Hematopoietic multipotent progenitor cell treated with erythropoietin and hydrocortisone succinate and interleukin-3 and kit ligand, for 8 days (in vitro differentiated cells): ENCODE measurements around the gene NOL3.

Source experiments
- DNase-seq: peaks from one replicate; pipeline ENCODE4 v3.0.0-alpha.2; 2015

NOL3 gene

DNA sequence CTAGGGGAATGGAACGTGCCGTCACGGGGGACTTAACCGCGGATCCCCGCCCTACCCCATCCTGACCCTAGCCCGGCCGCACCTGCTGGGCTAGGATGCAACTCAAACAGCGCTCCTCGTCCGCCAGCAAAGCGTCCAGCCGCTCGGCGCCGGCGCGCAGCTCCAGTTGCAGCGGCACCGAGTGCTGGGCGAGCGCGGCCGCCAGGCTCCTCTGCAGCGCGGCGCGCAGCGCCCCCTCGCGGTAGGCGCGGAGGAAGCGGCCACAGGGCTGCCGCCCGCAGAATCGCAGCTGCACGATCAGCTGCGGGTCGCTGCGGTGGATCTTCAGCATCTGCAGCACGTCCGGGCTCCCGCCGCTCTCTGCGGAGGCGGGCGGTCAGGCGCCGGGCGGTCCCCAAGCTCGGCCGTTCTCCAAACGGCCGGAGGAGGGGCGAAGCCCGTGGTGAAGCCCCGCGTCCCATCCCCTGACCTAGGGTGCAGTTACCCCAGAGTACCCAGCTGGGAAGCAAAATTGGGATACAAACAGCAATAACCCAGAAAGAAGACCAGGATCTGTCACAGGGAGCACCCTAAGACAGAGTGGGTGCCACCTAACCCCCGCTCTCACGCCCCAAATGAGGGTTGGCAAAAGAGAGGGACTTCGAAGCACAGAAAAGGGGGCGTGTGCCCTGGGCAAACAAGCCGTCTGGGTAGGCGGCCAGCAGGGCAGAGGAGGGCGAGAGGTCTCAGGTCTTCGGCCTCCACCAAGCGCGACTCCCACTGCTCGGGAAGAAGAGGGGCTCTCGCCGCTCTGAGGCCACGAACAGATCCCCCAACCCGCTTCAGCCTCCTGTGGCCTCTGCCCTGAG lies 14.8 kb upstream of the NOL3 start:
- peak; percentile 60 for DNase-seq

DNA sequence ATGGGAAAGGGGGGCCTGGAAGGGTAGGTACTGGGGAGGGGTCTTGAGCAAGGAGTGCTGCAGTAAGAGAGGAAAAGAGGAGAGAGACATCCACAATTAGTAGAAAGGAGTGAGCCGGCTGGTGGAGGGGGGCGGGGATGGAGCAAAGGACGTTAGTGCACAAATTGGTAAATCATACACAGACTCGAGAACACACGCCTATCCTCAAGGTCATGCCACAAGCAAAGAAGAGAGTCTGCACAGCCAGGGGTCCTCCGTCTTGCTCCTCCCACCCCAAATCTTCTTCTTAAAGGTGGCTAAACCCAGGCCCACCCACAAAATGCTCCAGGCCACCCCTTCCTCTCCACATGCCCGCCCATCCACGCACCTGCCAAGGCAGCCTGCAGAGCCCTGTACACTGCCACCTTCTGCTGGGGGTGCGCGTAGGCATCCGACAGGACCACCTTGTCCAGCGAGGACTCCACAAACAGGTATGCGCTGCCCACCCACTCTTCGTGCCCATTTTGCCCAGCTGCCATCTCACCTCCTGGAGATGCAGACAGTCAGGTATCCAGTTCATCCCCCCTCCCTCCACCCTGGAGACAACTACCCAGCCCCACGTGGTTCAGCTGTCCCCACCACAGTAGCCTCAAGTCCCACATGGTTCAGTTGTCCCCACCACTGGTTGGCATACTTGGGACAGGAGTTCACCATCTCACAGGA lies 14.0 kb upstream of the NOL3 start:
- DNase-seq = no peak

DNA sequence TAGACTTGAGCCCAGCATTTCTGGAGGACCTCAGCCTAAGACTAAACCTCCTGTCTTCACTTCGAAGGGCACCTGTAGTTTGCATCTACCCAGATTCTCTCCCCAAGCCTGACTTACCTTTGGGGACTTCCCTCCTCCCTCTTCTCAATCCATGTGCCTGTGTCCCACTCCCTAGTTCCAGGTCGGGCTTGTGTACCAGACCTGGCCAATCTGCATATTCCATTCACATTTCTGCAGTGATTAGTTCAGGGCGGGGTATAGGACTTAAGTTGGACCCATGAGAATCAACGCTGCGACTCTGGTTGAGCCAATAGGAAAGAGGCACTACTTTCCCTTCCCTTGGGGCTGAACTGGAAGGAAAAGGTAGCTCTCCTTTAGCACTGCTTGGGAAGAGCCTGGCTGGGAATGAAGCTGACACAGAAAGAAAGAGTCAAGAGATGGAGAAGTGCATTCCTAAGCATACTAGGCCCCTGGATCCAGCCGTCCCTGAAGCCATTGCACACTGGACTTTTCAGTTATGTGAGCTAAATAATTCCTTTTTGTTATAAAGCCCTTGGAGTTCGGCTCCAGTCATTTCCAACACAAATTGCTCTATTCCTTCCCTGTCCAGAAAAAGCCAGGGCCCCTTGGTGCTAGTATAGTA lies 13.1 kb upstream of the NOL3 start:
- DNase-seq = no peak

DNA sequence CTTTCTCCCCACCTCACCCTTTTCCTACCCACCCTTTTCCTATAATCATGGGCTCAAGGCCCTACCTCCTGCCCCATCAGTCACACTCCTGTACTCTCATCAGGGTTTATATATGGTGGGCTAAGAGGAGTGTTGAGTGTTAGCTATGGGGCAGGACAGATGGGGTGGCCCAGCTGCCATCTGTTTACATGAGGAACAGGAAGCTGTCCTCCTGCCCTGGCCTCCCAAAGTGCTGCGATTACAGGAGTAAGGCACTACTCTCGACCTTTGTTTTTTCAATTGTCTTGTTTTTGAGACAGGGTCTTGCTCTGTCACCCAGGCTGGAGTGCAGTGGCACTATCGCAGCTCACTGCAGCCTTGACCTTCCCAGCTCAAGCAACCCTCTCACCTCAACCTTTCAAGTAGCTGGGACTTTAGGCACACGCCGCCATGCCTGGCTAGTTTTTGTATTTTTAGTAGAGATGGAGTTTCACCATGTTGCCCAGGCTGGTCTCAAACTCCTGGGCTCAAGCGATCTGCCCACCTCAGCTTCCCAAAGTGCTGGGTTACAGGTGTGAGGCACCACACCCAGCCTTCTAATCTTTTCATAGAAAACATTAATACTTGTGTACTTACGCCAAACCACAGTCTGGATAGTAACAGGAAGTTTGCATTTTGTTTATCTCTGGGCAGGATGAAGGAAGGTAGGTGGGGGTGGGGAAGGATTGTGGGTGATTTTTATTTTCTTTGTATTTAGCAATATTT lies 12.3 kb upstream of the NOL3 start:
- no peak for DNase-seq

DNA sequence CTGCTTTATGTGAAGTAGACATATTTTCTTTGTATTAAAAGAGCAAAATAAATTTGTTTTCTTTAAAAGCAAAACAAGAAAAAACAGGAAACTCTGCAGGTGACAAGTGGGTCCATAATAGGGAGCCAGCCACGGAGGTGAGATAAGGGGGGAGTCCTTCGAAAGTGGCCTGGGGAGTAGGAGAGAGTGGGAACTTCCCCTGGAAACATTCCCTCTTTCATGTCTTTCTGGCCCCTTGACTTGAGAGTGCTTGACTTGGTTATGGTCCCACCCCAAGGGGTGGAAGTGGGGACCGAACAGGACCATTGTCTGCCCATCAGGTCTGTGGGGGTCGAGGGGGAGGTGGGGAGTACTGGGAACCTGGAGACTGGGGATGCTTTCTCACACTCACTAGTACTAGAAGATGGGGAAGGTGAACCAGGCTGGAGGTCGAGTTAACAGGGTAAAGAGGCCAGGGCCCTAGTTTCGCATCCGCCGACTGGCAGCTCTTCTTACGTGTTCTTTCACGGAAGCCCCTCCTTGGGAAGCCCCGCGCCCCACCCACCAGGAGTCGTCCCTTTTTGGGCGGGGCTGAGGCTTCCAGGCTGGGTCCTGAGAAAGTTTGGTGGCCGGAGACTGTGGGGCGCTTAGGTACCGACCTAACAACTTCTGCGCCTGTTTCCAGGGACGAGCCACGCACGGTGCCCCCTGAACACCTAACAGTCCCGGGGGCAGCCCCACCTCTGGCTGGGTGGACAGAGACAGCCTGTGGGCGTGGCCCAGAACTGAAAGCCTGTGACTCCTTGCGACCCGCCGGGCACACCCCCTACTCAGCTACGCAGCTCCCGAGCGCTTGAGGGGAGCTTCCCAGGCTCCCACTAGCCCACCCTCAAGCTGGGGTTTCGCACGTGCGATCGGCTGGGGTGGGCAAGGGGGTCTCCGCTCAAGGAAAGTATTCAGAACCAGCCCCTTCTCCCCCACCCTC lies 11.4 kb upstream of the NOL3 start:
- DNase-seq = peak; percentile 36

DNA sequence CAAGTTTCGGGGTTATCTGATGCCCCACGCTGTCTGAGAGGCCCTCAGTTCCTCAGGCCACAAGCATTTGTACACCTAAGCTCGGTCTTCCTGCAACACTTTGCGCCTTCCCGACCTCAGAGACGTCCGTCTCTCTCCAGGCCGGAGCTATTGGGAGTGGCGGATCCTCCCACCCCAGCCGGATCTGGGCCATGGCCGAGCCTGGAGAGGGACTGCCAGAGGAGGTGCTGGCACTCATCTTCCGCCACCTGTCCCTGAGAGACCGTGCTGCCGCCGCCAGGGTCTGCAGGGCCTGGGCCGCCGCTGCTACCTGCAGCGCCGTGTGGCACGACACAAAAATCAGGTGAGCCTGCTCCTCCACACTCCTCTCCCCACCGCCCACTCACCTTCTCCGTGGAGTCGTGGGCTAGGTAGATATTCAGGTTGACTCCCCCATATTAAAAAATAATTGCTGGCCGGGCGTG lies 8.7 kb upstream of the NOL3 start:
- DNase-seq = no peak

DNA sequence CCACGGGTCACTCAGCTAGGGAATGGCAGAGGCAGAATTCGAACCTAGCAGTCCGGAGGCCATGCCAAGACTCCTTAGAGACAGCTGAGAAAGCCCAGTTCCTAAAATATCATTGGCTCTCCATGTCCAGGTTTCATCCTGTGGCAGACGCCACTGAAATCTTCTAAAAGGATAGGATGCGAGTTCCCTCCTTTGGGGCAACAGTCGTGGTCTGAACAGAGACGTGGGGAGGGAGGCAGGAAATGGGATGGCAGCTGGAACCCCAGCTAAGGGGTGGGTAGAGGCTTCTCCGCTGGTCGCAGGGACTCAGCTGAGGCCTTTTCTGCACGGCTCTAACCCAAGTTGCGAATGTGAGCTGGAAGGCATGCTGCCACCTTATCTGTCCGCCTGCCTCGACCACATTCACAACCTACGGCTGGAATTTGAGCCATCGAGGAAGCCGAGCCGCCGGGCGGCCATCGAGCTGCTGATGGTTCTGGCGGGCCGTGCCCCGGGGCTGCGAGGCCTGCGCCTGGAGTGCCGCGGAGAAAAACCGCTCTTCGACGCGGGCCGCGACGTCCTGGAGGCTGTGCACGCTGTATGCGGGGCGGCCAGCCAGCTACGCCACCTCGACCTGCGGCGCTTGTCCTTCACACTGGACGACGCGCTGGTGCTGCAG lies 7.7 kb upstream of the NOL3 start:
- peak; percentile 41 for DNase-seq

DNA sequence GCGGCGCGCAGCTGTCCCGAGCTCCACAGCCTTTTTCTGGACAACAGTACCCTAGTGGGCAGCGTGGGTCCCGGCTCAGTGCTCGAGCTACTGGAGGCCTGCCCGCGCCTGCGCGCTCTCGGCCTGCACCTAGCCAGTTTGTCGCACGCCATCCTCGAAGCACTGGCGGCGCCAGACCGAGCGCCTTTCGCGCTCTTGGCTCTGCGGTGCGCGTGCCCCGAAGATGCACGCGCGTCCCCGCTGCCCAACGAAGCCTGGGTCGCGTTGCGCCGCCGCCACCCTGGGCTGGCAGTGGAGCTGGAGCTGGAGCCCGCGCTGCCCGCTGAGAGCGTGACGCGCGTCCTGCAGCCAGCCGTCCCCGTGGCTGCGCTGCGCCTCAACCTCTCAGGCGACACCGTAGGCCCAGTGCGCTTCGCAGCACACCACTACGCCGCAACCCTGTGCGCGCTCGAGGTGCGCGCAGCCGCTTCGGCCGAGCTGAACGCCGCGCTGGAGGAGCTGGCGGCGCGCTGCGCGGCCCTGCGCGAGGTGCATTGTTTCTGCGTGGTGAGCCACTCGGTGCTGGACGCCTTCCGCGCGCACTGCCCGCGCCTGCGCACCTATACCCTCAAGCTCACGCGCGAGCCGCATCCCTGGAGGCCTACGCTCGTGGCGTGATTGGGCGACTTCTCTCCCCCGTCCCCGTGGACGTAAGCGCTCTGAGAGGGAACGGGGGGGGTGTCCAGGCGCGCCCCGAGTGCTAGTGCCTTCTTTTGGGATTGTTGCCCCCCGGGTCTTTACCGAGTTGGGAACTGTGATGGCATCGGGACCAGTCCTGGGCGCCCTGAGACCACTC lies 7.0 kb upstream of the NOL3 start:
- DNase-seq = peak; percentile 59

DNA sequence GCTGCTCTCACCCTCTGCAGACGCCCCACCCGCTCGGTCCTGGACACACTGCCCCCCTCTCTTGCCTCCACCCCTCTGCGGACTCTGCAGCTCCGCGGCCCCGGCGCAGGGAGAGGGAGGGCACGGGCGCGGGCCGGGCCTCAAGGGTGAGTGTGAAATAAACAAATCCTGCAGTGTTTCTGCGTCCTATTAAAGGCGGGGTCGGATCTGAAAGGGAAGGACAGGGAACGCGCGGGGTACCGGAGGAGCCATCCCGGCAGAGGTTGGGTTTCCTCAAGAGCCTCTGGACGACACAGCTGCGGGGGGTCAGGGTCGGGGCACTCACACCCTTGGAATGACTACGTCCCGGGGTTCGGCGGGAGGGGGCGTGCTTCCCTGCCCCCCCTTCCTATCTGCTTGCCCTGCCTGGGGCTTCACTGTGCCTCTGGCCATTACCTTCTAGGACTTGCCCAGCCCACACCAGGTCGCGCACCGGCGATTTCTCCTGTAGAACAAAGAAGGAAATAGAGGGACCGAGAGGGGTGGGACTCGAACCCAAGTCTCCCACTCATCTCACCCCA lies 6.3 kb upstream of the NOL3 start:
- DNase-seq = no peak

DNA sequence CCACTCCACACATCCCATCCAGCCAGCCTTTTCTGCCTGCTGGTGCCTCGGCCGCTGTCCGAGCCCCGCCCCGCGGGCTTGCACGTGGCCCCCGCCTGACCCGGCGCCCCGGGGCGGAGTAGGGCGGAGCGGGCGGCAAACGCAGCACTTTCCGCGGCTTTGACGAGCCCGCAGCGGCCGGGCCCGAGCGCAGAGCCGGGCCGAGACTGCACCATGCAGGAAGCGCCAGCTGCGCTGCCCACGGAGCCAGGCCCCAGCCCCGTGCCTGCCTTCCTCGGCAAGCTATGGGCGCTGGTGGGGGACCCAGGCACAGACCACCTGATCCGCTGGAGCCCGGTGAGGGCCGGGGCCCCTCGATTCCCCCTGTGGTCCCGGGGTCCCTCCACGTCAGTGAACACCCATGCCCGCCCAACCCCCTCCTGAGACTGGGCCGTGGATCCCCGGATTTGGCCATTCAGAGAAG lies 5.7 kb upstream of the NOL3 start, which contains the start of gene HSF4:
Gene HSF4, plus strand, starts transcription at position 147 of the 463 bp plus-strand sequence. Its CDS starts 67 bp downstream, at position 214.
- peak; percentile 32 for DNase-seq

DNA sequence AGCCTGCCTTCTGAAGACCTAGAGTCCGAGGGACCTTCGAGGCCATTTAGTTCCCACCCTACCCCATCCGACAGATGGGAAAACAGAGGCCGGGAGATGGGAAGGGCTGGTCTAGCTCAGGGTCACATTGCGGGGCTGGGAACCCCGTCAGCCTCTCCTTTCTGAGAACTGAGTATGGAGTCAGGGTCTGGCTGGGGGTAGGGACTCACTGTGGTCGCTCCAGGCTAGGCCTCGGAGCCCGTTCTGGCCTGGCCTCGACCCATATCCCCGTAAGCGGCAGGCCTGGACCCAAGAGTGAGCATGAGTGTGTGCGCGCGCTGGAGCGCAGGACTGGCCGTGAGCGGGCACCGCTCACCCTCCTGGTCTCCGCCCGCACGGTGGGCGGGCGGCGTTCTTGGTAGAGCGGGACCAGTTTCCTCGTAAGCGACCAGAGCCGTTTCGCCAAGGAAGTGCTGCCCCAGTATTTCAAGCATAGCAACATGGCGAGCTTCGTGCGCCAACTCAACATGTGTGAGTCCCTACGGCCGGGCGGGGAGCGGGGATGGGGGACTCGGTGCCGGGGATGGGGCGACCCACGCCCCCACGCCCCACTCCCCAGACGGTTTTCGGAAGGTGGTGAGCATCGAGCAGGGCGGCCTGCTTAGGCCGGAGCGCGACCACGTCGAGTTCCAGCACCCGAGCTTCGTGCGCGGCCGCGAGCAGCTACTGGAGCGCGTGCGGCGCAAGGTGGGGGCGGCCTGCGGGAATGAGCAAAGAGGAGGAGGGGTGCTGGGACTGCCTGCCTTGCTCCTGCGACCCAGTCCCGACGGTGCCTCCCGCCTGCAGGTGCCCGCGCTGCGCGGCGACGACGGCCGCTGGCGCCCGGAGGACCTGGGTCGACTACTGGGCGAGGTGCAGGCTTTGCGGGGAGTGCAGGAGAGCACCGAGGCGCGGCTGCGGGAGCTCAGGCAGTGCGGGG lies 4.9 kb upstream of the NOL3 start:
- DNase-seq = no peak

DNA sequence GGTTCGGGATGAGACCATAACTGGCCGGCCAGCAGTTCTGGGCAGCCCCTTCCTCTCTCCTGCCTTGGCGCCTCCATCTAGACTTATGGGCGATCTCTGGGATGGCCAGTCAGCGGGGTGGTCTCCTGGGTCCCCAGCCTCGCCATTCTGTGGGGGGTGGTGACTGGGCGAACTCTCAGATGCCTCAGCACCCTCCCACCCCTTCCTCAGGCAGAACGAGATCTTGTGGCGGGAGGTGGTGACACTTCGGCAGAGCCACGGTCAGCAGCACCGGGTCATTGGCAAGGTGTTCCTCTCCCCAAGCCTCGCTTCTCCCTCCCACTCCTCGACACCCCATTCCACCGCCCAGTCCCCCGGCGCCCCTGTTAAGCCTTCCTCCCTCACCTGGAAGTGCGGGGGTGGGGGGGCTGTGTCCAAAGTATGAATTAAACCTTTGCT lies 4.2 kb upstream of the NOL3 start:
- DNase-seq = no peak

DNA sequence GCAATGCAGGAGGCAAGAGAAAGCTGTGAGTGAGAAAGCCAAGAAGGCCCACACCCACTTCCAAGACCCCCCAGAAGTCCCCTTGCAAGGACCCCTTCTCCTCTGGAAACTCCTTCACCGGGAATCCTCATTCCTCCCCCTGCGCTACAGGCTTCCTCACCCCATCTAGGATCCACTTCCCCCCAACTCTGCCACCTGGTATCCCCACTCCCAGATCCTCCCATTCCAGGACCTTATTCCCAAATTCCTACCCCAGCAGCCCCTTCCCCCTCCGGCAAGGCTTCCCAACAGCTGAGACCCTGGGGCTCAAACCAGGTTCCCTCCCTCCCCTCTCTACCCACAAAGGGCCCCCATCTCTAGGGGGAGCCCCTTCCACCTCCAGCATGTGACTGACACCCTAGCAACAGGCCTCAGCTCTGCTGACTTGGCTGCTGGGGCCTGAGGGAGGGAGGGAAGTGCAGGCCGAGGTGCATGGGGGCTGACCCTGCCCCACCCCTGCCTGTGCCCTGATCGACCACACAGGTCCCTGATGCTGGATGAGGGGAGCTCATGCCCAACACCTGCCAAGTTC lies 3.7 kb upstream of the NOL3 start:
- no peak for DNase-seq

DNA sequence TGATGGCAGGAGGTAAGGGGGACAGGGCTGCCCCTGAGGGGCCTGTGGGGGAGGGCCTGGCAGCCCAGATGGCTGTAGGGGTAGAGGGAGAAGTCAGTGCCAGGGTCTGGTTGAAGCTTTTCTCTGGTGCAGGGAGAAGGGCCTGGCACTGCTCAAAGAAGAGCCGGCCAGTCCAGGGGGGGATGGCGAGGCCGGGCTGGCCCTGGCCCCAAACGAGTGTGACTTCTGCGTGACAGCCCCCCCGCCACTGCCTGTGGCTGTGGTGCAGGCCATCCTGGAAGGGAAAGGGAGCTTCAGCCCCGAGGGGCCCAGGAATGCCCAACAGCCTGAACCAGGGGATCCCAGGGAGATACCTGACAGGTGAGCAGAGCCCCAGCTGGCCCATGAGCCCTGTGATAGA lies 2.8 kb upstream of the NOL3 start:
- no peak for DNase-seq

DNA sequence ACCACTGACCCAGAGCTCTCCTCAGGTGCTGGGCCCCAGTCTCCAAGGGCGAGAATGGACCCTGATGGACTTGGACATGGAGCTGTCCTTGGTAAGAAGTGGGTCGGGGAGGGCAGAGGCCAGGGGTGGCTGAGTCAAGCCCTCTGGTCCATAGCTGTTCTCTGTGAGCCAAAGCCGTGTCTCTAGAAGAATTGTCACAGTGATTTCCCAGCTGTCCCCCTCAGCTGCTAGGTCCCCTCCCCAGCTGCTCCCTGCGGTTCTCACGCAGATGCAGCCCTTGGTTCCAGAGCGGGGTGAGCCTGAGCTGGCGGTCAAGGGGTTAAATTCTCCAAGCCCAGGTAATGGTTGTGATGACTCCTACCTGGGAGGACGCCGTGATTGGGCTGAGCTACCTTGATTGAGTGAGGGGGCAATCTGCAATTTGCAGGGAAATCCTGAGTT lies 1.3 kb upstream of the NOL3 start:
- DNase-seq = no peak

DNA sequence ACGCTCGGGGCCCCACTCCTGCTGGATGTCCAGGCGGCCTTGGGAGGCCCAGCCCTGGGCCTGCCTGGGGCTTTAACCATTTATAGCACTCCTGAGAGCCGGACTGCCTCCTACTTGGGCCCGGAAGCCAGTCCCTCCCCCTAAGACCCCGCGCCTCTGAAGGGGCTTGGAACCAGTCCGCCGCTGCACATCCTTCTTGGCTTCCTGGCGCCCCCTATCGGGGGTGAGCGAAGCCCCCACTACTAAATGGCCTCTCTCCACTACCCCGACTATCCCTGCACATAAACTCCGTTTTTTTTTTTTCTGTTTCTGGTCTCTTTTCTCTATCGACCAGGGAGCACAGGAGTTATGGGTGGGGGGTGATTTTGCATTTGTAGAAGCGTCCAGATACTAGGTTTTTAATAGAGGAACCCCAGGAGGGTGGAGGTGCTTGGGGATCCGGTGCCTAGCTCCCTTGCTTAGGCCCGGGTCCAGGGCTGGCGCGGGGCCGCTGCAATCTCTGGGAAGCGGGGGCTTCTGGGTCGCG lies 633 bp upstream of the NOL3 start:
- peak; percentile 42 for DNase-seq

DNA sequence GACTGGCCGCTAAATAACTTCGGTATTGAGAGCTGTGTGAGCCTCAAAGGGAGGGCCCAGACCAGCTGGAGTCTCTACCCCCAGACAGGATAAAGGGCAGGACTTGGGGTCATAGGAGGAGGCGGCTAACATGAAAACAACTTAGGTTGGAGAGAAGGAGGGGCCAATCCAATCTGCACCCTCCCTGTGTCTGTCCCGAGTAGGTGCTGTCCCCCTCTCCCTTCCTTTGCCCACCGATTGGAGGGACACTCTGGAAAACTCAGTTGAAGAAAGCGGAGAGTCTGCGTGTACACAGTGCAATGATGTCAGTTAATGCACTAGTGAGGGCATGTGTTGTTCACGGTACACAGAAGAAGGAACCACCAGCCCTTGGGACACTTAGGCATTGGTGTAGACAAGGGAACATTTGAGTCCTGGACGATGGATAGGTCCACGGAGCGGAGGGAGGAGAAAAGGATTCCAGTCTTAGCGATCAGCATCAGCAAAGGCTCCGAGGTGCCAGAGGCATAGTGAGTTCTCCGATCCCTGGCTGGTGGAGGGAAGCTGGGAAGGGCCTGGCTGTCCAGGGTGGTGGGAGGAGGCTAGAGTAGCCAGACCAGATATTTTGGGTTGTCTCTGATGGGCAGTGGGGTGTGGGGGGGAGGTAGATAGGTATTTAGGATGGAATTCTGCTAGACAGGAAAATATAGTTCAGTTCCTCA lies 761 bp downstream of the NOL3 start:
- no peak for DNase-seq
